GM19035 (cell line): ENCODE results near the gene RAB11FIP3.
"Not testable (repeated sequence)": the region's sequence is repeated elsewhere in the genome, so short reads cannot be mapped to it uniquely, and the experiment has no call there.

Source experiments
- ATAC-seq: cut with Tn5 transposase; IDR thresholded peaks from one replicate; pipeline ENCODE4 v1.9.1; 2021; ENCODE audit not compliant: unreplicated experiment

RAB11FIP3 gene

GRCh38 chr16:492211-492875 is 66.9 kb downstream of the RAB11FIP3 start:
- ATAC-seq = no peak

GRCh38 chr16:494676-495075 is 69.2 kb downstream of the RAB11FIP3 start:
- not testable (repeated sequence) for ATAC-seq

- ATAC-seq = no peak
Observed at GRCh38 chr16:495127-495748, 69.8 kb downstream of the RAB11FIP3 start.

- no peak for ATAC-seq
Observed at GRCh38 chr16:496097-496886, 70.8 kb downstream of the RAB11FIP3 start.

GRCh38 chr16:497258-497657 is 71.8 kb downstream of the RAB11FIP3 start:
- no peak for ATAC-seq

GRCh38 chr16:499924-500323 is 74.5 kb downstream of the RAB11FIP3 start:
- no peak for ATAC-seq

- ATAC-seq = no peak
Observed at GRCh38 chr16:500709-501108, 75.3 kb downstream of the RAB11FIP3 start.

- ATAC-seq = no peak
Observed at GRCh38 chr16:502179-502943, 76.9 kb downstream of the RAB11FIP3 start.

GRCh38 chr16:503150-504071 is 78.0 kb downstream of the RAB11FIP3 start:
- ATAC-seq = no peak

GRCh38 chr16:505479-506245 is 80.2 kb downstream of the RAB11FIP3 start:
- ATAC-seq = no peak

GRCh38 chr16:506246-506546 is 80.7 kb downstream of the RAB11FIP3 start:
- no peak for ATAC-seq

- ATAC-seq = not testable (repeated sequence)
Observed at GRCh38 chr16:507527-507926, 82.1 kb downstream of the RAB11FIP3 start.

GRCh38 chr16:507996-508395 is 82.5 kb downstream of the RAB11FIP3 start:
- no peak for ATAC-seq

- no peak for ATAC-seq
Observed at GRCh38 chr16:508884-509736, 83.7 kb downstream of the RAB11FIP3 start.

- ATAC-seq = no peak
Observed at GRCh38 chr16:510066-510825, 84.8 kb downstream of the RAB11FIP3 start.

GRCh38 chr16:512802-513201 is 87.4 kb downstream of the RAB11FIP3 start:
- no peak for ATAC-seq

- no peak for ATAC-seq
Observed at GRCh38 chr16:513950-514349, 88.5 kb downstream of the RAB11FIP3 start.
